Stimulated activated naive B cell treated with anti-CD40 and anti-IgM and Interleukin-4, amounts not matched to agents 10 μg/mL and 1 μg/mL and 100 μg/mL, for 72 hours (primary cell): ENCODE data around the gene BASP1.

Experiments
- ATAC-seq, 2 donors: fragments of 150-1000 bp; cut with Tn5 transposase; replicated peaks; 2 replicates each; pipeline ENCODE4 v1.10.0; 2021; ENCODE audit warnings: moderate library complexity in 1 of 2
- DNase-seq: peaks from one replicate; pipeline ENCODE4 v3.0.0; 2021
- H3K27ac Mint-ChIP-seq: one replicate; pipeline ENCODE4 v1.8.0; 2022; ENCODE audit warnings: mild to moderate bottlenecking, mixed read lengths
- H3K27me3 Mint-ChIP-seq, 2 donors: one replicate each; pipeline ENCODE4 v1.8.0; 2022; ENCODE audit warnings: mixed read lengths in 2 of 2
- H3K36me3 Mint-ChIP-seq, 2 donors: one replicate each; pipeline ENCODE4 v1.8.0; 2022; ENCODE audit warnings: mixed read lengths in 2 of 2, mild to moderate bottlenecking in 1 of 2
- H3K4me1 Mint-ChIP-seq, 2 donors: one replicate each; pipeline ENCODE4 v1.8.0; 2022; ENCODE audit warnings: mixed read lengths in 2 of 2, mild to moderate bottlenecking in 1 of 2
- H3K4me3 Mint-ChIP-seq, 2 donors: one replicate each; pipeline ENCODE4 v1.8.0; 2022; ENCODE audit warnings: mild to moderate bottlenecking in 2 of 2, mixed read lengths in 2 of 2, moderate library complexity in 1 of 2
- H3K9me3 Mint-ChIP-seq, 2 donors: one replicate each; pipeline ENCODE4 v1.8.0; 2022; ENCODE audit warnings: mixed read lengths in 2 of 2, mild to moderate bottlenecking in 1 of 2

Gene BASP1

GRCh38 chr5:17287501-17288155 lies 70.2 kb downstream of the BASP1 start:
- ATAC-seq: no peak
- Mint-ChIP-seq H3K4me3 (no peak overlapping the region), H3K9me3 (peaks cover 12 to 13% of the 10 kb centered on the region in 2 donors), H3K36me3 (peaks cover 6 to 11% of the 10 kb centered on the region in 2 donors), H3K27me3 (no peaks in the 10 kb centered on the region), H3K27ac (no peak overlapping the region), H3K4me1 (peaks cover 23 to 40% of the 10 kb centered on the region in 2 donors)
- DNase-seq: no peak

GRCh38 chr5:17288570-17288969 lies 71.1 kb downstream of the BASP1 start:
- peaks cover 19 to 30% of the 10 kb centered on the region in 2 donors for H3K4me1 Mint-ChIP-seq
- no peak for DNase-seq
- no peak overlapping the region for H3K27ac Mint-ChIP-seq
- ATAC-seq: no peak
- no peak overlapping the region for H3K4me3 Mint-ChIP-seq
- peaks cover 10 to 12% of the 10 kb centered on the region in 2 donors for H3K9me3 Mint-ChIP-seq
- H3K36me3 Mint-ChIP-seq: peaks cover 6 to 11% of the 10 kb centered on the region in 2 donors
- no peaks in the 10 kb centered on the region for H3K27me3 Mint-ChIP-seq

GRCh38 chr5:17289681-17290539 lies 72.5 kb downstream of the BASP1 start:
- no peak overlapping the region for H3K4me3 Mint-ChIP-seq
- peaks cover 15 to 17% of the 10 kb centered on the region in 2 donors for H3K4me1 Mint-ChIP-seq
- no peaks in the 10 kb centered on the region for H3K27me3 Mint-ChIP-seq
- H3K9me3 Mint-ChIP-seq: peaks cover 10 to 12% of the 10 kb centered on the region in 2 donors
- no peak for ATAC-seq
- H3K27ac Mint-ChIP-seq: peak overlapping the region; percentile 1
- peaks cover 6 to 11% of the 10 kb centered on the region in 2 donors for H3K36me3 Mint-ChIP-seq
- no peak for DNase-seq

GRCh38 chr5:17290540-17290974 lies 73.1 kb downstream of the BASP1 start:
- ATAC-seq (no peak), DNase-seq (no peak)
- Mint-ChIP-seq H3K9me3 (peaks cover 10 to 12% of the 10 kb centered on the region in 2 donors), H3K27me3 (no peaks in the 10 kb centered on the region), H3K27ac (peak overlapping the region; percentile 1), H3K4me1 (peaks cover 11% of the 10 kb centered on the region in 2 donors), H3K36me3 (peaks cover 6 to 11% of the 10 kb centered on the region in 2 donors), H3K4me3 (no peak overlapping the region)

- H3K4me3 Mint-ChIP-seq: no peak overlapping the region
Measured at GRCh38 chr5:17292434-17293015, 75.1 kb downstream of the BASP1 start.

GRCh38 chr5:17294639-17295311 lies 77.3 kb downstream of the BASP1 start:
- Mint-ChIP-seq H3K4me1 (peaks cover 0 to 3% of the 10 kb centered on the region in 2 donors), H3K27me3 (no peaks in the 10 kb centered on the region), H3K9me3 (no peaks in the 10 kb centered on the region), H3K36me3 (no peaks in the 10 kb centered on the region), H3K4me3 (no peak overlapping the region), H3K27ac (no peak overlapping the region)
- no peak for DNase-seq
- no peak for ATAC-seq

More at GRCh38 chr5:17292434-17293015, 75.1 kb downstream of the BASP1 start:
- Mint-ChIP-seq H3K27me3 (no peaks in the 10 kb centered on the region), H3K36me3 (peaks cover 6 to 11% of the 10 kb centered on the region in 2 donors), H3K9me3 (peaks cover 7 to 12% of the 10 kb centered on the region in 2 donors), H3K4me1 (peaks cover 4 to 10% of the 10 kb centered on the region in 2 donors), H3K27ac (no peak overlapping the region)
- ATAC-seq: peak in 1 of 2 donors; percentile 8
- DNase-seq: no peak

- DNase-seq: no peak
- no peaks in the 10 kb centered on the region for H3K9me3 Mint-ChIP-seq
- ATAC-seq: no peak
- no peaks in the 10 kb centered on the region for H3K4me1 Mint-ChIP-seq
- H3K4me3 Mint-ChIP-seq: no peak overlapping the region
- no peak overlapping the region for H3K27ac Mint-ChIP-seq
- no peaks in the 10 kb centered on the region for H3K27me3 Mint-ChIP-seq
- no peaks in the 10 kb centered on the region for H3K36me3 Mint-ChIP-seq
Measured at GRCh38 chr5:17295671-17296070, 78.2 kb downstream of the BASP1 start.

GRCh38 chr5:17302106-17302505 lies 84.7 kb downstream of the BASP1 start:
- Mint-ChIP-seq H3K27ac (no peak overlapping the region), H3K4me1 (peaks cover 2 to 12% of the 10 kb centered on the region in 2 donors), H3K36me3 (no peaks in the 10 kb centered on the region), H3K9me3 (no peaks in the 10 kb centered on the region), H3K4me3 (no peak overlapping the region), H3K27me3 (no peaks in the 10 kb centered on the region)
- no peak for DNase-seq
- peak in 1 of 2 donors; percentile 45 for ATAC-seq

GRCh38 chr5:17302604-17303003 lies 85.2 kb downstream of the BASP1 start:
- ATAC-seq: no peak
- Mint-ChIP-seq H3K4me3 (no peak overlapping the region), H3K27me3 (no peaks in the 10 kb centered on the region), H3K36me3 (no peaks in the 10 kb centered on the region), H3K27ac (no peak overlapping the region), H3K9me3 (peaks cover 0 to 3% of the 10 kb centered on the region in 2 donors), H3K4me1 (peaks cover 2 to 12% of the 10 kb centered on the region in 2 donors)
- no peak for DNase-seq

- no peaks in the 10 kb centered on the region for H3K36me3 Mint-ChIP-seq
- H3K27ac Mint-ChIP-seq: no peak overlapping the region
- no peak overlapping the region for H3K4me3 Mint-ChIP-seq
- H3K4me1 Mint-ChIP-seq: peaks cover 2 to 12% of the 10 kb centered on the region in 2 donors
- H3K9me3 Mint-ChIP-seq: peaks cover 0 to 4% of the 10 kb centered on the region in 2 donors
- DNase-seq (no peak), ATAC-seq (no peak)
- no peaks in the 10 kb centered on the region for H3K27me3 Mint-ChIP-seq
Measured at GRCh38 chr5:17304282-17304681, 86.9 kb downstream of the BASP1 start.

GRCh38 chr5:17305017-17305416 lies 87.6 kb downstream of the BASP1 start:
- ATAC-seq (no peak), DNase-seq (no peak)
- H3K27me3 Mint-ChIP-seq: no peaks in the 10 kb centered on the region
- no peak overlapping the region for H3K27ac Mint-ChIP-seq
- H3K9me3 Mint-ChIP-seq: peaks cover 0 to 4% of the 10 kb centered on the region in 2 donors
- no peak overlapping the region for H3K4me3 Mint-ChIP-seq
- no peaks in the 10 kb centered on the region for H3K36me3 Mint-ChIP-seq
- H3K4me1 Mint-ChIP-seq: peaks cover 2 to 12% of the 10 kb centered on the region in 2 donors

GRCh38 chr5:17305964-17306725 lies 88.7 kb downstream of the BASP1 start:
- no peak for DNase-seq
- ATAC-seq: no peak
- Mint-ChIP-seq H3K9me3 (peaks cover 0 to 4% of the 10 kb centered on the region in 2 donors), H3K4me1 (peaks cover 2 to 12% of the 10 kb centered on the region in 2 donors), H3K27ac (no peak overlapping the region), H3K4me3 (no peak overlapping the region), H3K27me3 (no peaks in the 10 kb centered on the region), H3K36me3 (no peaks in the 10 kb centered on the region)

GRCh38 chr5:17306726-17307091 lies 89.3 kb downstream of the BASP1 start:
- peaks cover 2 to 12% of the 10 kb centered on the region in 2 donors for H3K4me1 Mint-ChIP-seq
- no peak for ATAC-seq

More at GRCh38 chr5:17306726-17307091, 89.3 kb downstream of the BASP1 start:
- H3K9me3 Mint-ChIP-seq: peaks cover 0 to 4% of the 10 kb centered on the region in 2 donors
- H3K4me3 Mint-ChIP-seq: no peak overlapping the region
- H3K27me3 Mint-ChIP-seq: no peaks in the 10 kb centered on the region
- no peak overlapping the region for H3K27ac Mint-ChIP-seq
- no peaks in the 10 kb centered on the region for H3K36me3 Mint-ChIP-seq
- DNase-seq: no peak
